Testis (tissue), 3 donors: ENCODE results near the gene ZNF282. TPM values are rescaled to one million over a fixed set of nuclear protein-coding genes. Genes with fewer than 3 reads are reported as not detected.

Experiments used
- DNase-seq: peaks from one replicate; pipeline ENCODE4 v3.0.0-alpha.2; 2019
- H3K27ac ChIP-seq, 2 donors: fragments of 200-600 bp; sonication (generic); one replicate each; pipeline ENCODE4 v1.5.1; 2019
- H3K27me3 ChIP-seq: fragments of 200-600 bp; sonication (generic); one replicate; pipeline ENCODE4 v1.5.1; 2019
- H3K36me3 ChIP-seq: fragments of 200-600 bp; sonication (generic); one replicate; pipeline ENCODE4 v1.5.1; 2017; ENCODE audit warnings: low read depth; ENCODE audit errors: missing control alignments
- H3K4me1 ChIP-seq: fragments of 200-600 bp; sonication (generic); one replicate; pipeline ENCODE4 v1.5.1; 2019
- H3K4me3 ChIP-seq, 2 donors: fragments of 200-600 bp; sonication (generic); one replicate each; pipeline ENCODE4 v1.5.1; 2017 to 2019
- H3K9me3 ChIP-seq: fragments of 200-600 bp; sonication (generic); one replicate; pipeline ENCODE4 v1.5.1; 2017
- POLR2A ChIP-seq: fragments of 450-650 bp; IDR thresholded peaks from one replicate; pipeline ENCODE4 v1.6.1; 2017; ENCODE audit warnings: antibody characterized with exemption, mild to moderate bottlenecking, moderate library complexity
- WGBS, 2 donors: methylation state at CpG; one replicate each; pipeline ENCODE4 v1.1.5; 2018; 5-methylcytosine and 5-hydroxymethylcytosine counted together
- intact Hi-C: fragments of 100-400 bp; cut with DNase I; formaldehyde crosslinking; loops from one replicate; pipeline ENCODE4 v1.15.1; 2023; ENCODE audit warnings: low total_unique reads
- polyA plus RNA-seq: library from polyadenylated mRNA; stranded (reverse); fragments of 350-450 nt; fragmentation: Illumina TruSeq; extraction: RNeasy Lipid Tissue Mini Kit (QIAGEN cat#74804); gene quantifications from one replicate; pipeline ENCODE4 v1.2.3, GENCODE V29; 2014; ENCODE audit warnings: low read depth, low replicate concordance; ENCODE audit not compliant: insufficient read depth
- total RNA-seq, 2 donors: library from RNA; depleted of rRNA; stranded (reverse); fragments of >200 nt; gene quantifications; one replicate each; pipeline ENCODE4 v1.2.3, GENCODE V29; 2016
- TF ChIP-seq, protein P1 (sequence below), 3 experiments: fragments of 450-650 bp in 2 of 3; fragments of 200-600 bp in 1 of 3; sonication (generic) in 1 of 3; IDR thresholded peaks; one replicate each; pipeline ENCODE4 v1.5.1; 2016 to 2019; ENCODE audit warnings: antibody characterized with exemption in 3 of 3, mild to moderate bottlenecking in 2 of 3, moderate library complexity in 1 of 3

Gene ZNF282
- total and polyA plus RNA-seq, 3 donors from 2014 or later = 9.6 to 17.6 (median 12.2) TPM

DNA sequence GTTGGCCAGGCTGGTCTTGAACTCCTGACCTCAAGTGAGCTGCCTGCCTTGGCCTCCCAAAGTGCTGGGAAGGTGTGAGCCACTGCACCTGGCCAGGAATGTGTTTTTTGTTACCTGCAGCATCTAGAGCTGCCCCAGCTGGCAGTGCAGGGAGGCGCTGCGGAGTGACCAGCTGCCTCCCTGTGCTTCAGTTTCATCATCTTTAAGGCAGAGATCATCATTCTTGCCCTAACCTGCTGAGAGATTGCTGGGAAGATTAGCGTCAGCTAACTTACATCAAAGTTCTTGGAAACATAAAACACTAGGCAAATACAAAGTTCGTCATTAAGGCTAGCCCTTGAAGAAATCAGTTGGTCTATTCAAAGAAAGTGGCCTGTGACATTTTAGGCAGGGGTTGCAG is 2.3 kb downstream of the ZNF282 start:
- no peak overlapping the region for H3K27ac ChIP-seq
- H3K4me1 ChIP-seq = peaks cover 9% of the 10 kb centered on the region
- 68 to 87% methylated on average over 4 of the region's 4 CpGs for WGBS, 2 donors
- DNase-seq = no peak
- intact Hi-C loops = no loop called here
- no peaks in the 10 kb centered on the region for H3K27me3 ChIP-seq
- H3K36me3 ChIP-seq = no peaks in the 10 kb centered on the region
- TF ChIP-seq POLR2A = no peak
- TF ChIP-seq, protein P1, sequence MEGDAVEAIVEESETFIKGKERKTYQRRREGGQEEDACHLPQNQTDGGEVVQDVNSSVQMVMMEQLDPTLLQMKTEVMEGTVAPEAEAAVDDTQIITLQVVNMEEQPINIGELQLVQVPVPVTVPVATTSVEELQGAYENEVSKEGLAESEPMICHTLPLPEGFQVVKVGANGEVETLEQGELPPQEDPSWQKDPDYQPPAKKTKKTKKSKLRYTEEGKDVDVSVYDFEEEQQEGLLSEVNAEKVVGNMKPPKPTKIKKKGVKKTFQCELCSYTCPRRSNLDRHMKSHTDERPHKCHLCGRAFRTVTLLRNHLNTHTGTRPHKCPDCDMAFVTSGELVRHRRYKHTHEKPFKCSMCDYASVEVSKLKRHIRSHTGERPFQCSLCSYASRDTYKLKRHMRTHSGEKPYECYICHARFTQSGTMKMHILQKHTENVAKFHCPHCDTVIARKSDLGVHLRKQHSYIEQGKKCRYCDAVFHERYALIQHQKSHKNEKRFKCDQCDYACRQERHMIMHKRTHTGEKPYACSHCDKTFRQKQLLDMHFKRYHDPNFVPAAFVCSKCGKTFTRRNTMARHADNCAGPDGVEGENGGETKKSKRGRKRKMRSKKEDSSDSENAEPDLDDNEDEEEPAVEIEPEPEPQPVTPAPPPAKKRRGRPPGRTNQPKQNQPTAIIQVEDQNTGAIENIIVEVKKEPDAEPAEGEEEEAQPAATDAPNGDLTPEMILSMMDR (IDR thresholded peaks at IDR 0.05) = no peak
- H3K4me3 ChIP-seq = no peak overlapping the region
- H3K9me3 ChIP-seq = no peaks in the 10 kb centered on the region

DNA sequence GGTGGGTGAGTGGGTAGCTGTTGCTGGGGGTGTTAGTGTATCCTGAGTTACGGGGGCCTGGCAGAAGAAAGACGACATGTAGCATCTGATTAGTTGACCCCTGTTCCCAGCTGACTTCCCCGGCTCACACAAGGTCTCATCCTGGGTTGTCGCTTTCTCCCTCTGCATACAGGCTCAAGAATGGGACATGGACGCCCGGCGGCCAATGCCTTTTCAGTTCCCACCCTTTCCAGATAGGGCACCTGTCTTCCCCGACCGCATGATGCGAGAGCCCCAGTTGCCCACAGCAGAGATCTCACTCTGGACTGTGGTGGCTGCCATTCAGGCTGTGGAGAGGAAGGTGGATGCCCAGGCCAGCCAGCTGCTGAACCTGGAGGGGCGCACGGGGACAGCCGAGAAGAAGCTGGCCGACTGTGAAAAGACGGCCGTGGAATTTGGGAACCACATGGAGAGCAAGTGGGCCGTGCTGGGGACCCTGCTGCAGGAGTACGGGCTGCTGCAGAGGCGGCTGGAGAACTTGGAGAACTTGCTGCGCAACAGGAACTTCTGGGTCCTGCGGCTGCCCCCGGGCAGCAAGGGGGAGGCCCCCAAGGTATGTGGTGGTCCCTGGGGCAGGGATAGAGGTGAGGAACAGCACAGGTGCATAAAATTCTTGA is 2.9 kb downstream of the ZNF282 start:
- H3K9me3 ChIP-seq = no peaks in the 10 kb centered on the region
- peaks cover 9% of the 10 kb centered on the region for H3K4me1 ChIP-seq
- H3K27me3 ChIP-seq = no peaks in the 10 kb centered on the region
- TF ChIP-seq, protein P1 (IDR thresholded peaks at IDR 0.05) = no peak
- TF ChIP-seq POLR2A = no peak
- 91% methylated on average over 20 to 22 of the region's 22 CpGs for WGBS, 2 donors
- no peak overlapping the region for H3K4me3 ChIP-seq
- H3K36me3 ChIP-seq = no peaks in the 10 kb centered on the region
- DNase-seq = no peak
- no peak overlapping the region for H3K27ac ChIP-seq
- intact Hi-C loops = no loop called here

DNA sequence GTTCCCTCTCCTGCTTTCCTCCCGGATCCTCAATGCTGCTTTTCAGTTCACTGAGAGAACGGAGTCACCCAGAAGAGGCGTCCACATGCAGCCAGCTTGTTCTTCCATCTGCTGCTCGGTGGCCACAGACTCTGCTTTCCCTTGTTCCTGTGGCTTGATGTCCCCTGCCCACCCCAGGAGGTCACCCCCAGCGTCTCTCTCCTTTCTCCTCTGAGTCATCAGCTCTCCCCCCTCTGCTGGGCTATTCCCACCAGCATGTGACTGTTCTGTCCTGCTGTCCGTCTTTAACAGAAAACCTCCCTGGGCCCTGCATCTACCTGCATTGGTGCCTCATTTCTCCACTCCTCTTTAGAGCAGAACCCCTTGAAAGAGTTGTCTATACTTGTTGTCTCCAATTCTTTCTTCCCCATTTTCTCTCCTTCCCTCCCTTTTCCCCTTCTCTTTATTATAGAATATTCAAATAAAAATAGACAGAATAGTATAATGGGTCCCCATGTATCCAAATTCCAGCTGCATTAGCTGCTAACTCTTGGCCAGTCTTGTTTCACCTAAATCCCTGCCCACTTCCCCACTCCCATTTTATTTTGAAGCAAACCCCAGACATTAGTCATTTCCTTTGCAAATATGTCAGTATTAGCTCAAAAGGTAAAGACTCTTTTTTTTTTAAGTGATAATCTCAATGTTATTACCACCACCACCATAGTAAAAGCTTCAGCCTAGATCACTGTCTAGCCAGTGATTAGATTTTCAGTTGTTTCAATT is 4.1 kb downstream of the ZNF282 start:
- no peak for TF ChIP-seq POLR2A
- TF ChIP-seq, protein P1 (IDR thresholded peaks at IDR 0.05) = no peak
- Histone ChIP-seq H3K36me3 (no peaks in the 10 kb centered on the region), H3K4me1 (peaks cover 9% of the 10 kb centered on the region), H3K4me3 (no peak overlapping the region), H3K9me3 (no peaks in the 10 kb centered on the region), H3K27me3 (no peaks in the 10 kb centered on the region), H3K27ac (no peak overlapping the region)
- intact Hi-C loops = no loop called here
- WGBS, 2 donors = 95 to 96% methylated on average over 6 of the region's 6 CpGs
- DNase-seq = no peak

DNA sequence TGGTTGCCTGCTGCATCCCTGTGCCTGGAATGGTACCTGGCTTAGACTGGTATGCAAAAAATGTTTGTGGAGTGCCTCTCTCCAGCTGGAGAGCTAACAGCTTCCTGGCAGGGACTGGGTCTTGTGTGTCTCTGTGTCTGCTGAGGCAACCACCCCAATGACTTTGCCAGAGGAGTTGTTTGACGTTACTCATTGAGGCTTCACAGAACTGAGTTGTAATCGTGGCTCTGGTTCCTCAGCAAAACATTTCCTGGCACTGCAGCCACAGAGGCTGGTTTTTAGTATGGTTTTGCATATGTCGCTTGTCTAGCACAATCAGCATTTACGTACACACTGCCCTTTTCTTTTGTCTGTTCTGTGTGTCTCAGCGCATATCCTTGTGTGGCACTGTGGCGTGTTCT is 7.5 kb downstream of the ZNF282 start:
- intact Hi-C loops = no loop called here
- Histone ChIP-seq H3K27ac (no peak overlapping the region), H3K9me3 (no peaks in the 10 kb centered on the region), H3K4me1 (no peaks in the 10 kb centered on the region), H3K36me3 (no peaks in the 10 kb centered on the region), H3K4me3 (no peak overlapping the region), H3K27me3 (no peaks in the 10 kb centered on the region)
- 91 to 96% methylated on average over 6 of the region's 6 CpGs for WGBS, 2 donors
- DNase-seq = no peak
- TF ChIP-seq, protein P1 (IDR thresholded peaks at IDR 0.05) = no peak
- no peak for TF ChIP-seq POLR2A
